ENCODE results near the gene MELK.
A peak's percentile ranks its signal among the peaks of the same experiment; 100 is the strongest.

Gene MELK

DNA sequence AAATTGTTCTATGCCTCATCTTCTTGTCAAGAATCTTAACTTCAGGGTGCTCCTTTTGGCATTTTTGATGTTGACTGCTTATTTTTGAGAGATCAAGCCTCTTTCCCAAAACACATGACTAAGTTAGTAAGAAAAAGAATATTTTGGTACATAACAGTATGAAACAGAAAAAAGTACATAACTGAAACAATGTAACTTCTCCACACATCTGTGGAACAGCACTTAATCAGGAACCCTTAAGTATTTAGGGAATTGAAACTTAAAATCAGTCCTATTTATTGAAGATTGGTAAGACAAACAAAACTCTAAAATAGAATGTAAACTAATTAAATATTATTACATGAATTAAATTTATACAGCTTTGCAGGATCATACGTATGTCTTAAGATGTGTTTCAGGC is 103.4 kb downstream of the MELK start:
- DNase-seq (ENCODE audit: low read depth, low spot score), result no peak

DNA sequence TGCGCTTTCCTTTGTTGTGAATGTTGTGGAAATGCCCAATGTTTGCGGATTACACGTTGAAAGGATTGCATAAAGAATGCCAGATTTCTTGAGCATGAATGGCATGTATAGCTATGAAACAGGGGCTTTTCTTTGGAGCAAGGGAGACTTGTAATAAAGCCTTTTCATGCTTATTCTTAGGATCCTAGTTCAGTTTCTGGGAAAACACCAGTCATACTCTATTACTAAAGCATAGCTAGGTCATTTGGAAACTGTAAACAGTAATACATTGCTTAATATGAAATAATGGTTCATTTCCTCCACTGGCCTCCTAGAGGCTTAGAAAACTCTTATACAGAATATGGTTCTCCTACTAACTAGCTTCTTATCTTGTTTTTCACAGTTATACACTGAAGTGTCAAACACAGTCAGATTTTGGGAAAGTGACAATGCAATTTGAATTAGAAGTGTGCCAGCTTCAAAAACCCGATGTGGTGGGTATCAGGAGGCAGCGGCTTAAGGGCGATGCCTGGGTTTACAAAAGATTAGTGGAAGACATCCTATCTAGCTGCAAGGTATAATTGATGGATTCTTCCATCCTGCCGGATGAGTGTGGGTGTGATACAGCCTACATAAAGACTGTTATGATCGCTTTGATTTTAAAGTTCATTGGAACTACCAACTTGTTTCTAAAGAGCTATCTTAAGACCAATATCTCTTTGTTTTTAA is 104.2 kb downstream of the MELK start:
- DNase-seq (ENCODE audit: low read depth, low spot score), result no peak

DNA sequence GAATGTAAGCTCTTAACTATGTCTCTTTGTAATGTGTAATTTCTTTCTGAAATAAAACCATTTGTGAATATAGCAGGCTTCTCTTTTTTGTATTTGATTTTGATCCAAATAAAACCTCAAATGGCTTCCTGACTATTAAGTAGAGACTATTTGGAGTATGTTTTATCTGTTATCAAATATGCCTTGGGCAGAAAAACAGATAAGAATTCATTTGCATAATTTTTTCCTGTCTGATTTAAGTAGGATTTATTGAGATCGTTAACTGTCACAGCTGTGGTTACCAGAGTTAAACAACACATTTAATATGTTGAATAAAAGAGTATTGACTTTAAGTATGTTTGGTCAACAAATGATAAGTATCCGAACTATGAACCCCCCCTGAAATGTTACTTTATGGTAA is 104.9 kb downstream of the MELK start:
- no peak for DNase-seq (ENCODE audit: low read depth, low spot score)

DNA sequence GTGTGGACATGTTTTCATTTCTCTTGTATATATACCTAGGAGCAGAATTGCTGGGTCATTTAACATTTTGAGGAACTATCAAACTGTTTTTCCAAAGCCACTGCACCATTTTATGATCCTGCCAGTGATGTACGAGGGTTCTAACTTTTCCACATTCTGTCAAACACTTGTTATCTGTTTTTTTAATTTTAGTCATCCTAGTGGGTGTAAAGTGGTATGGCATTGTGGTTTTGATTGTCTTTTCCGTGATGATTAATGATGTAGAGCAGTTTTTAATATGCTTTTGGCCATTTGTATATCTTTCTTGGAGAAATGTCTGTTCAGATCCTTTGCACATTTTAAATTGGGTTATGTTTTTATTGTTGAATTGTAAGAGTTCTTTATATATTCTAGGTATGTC is 107.0 kb downstream of the MELK start:
- no peak for DNase-seq (ENCODE audit: low read depth, low spot score)

DNA sequence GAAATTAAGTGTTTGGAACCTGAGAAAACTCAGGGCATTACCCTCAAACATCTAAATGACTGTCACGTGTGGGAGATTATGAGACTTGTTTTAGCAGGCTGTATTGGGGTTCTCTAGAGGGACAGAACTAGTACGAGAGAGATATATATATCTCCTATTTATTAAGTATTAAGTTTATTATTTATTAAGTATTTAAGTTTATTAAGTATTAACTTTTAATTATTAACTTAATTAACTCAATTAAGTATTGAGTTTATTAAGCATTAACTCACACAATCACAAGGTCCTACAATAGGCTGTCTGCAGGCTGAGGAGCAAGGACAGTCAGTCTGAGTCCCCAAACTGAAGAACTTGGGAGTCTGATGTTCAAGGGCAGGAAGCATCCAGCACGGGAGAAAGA is 113.8 kb downstream of the MELK start:
- no peak for DNase-seq (ENCODE audit: low read depth, low spot score)

DNA sequence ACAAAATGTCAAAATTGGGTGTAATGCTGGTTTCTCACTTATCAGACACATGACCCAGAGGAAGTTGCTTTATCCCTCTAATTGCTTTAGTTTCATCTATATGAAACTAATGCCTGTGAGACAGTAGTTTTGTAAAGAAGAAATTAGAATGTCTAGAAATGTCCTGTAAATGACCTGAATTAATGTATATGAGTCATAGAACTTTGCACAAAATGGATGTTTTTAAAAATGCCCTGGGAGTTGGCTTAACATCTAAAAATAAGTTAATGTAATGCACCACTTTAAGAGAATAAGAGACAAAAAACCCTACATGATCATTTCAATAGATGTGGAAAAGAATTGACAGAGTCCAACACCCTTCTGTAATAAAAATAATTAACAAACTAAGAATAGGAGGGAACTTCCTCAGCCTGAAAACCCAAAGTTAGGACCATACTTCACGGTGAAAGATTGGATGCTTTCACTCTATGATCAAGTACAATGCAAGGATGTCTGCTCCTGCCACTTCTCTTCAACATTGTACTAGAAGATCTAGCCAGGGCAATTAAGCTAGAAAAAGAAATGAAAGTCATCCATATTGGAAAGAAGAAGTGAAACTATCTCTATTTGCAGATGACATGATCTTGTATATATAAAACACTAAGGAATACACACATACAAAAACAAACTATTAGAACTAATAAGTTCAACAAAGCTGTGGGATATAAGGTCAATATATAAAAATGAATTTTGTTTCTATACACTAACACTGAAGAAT is 117.9 kb downstream of the MELK start:
- no peak for DNase-seq (ENCODE audit: low read depth, low spot score)

DNA sequence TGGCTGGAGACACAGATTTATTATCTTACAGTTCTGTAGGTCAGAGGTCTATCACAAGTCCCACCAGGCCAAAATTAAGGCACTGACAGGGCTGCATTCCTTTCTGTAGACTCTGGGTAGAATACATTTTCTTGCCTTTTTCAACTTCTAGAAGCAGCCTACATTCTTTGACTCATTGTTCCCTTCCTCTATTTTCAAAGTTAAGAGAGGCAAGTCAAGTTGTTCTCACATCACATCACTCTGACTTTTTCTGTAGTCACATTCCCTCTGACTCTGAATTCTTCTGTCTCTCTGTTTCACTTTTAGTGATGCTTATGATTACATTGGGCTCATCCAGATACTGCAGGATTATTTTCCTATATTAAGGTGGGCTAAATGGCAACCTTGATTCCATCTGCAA is 119.0 kb downstream of the MELK start:
- DNase-seq (ENCODE audit: low read depth, low spot score), result no peak

DNA sequence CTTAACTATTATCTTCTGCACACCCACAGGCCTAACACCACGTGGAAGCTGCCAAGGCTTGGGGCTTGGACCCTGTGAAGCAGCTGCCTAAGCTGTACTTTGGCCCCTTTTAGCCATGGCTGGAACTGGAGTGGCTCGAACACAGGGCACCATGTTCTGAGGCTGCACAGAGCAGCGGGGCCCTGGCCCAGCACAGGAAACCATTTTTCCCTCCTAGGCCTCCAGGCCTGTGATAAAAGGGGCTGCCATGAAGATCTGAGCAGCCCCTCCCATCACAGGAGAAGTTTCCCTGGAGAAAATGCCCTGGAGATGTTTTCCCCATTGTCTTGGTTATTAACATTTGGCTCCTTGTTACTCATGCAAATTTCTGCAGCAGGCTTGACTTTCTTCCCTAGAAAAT is 126.3 kb downstream of the MELK start:
- DNase-seq (ENCODE audit: low read depth, low spot score), result no peak

DNA sequence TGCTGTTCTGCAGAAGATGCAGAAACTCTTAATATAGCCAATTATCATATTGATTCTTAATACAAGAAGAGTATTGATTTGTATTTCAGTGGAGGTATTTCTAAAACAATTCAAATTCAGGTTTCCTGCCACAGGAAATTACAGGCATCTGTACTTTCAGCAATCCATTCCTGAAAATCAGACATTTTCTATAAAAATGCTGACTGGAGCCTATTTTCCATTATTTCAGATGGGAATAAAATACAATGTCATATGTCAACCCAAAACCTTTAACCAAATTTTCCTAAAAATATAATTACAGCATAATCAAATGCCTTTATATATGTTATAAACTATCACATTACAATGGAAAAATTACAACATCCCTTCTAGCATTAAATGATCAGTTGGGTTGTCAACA is 131.5 kb downstream of the MELK start:
- no peak for DNase-seq (ENCODE audit: low read depth, low spot score)

DNA sequence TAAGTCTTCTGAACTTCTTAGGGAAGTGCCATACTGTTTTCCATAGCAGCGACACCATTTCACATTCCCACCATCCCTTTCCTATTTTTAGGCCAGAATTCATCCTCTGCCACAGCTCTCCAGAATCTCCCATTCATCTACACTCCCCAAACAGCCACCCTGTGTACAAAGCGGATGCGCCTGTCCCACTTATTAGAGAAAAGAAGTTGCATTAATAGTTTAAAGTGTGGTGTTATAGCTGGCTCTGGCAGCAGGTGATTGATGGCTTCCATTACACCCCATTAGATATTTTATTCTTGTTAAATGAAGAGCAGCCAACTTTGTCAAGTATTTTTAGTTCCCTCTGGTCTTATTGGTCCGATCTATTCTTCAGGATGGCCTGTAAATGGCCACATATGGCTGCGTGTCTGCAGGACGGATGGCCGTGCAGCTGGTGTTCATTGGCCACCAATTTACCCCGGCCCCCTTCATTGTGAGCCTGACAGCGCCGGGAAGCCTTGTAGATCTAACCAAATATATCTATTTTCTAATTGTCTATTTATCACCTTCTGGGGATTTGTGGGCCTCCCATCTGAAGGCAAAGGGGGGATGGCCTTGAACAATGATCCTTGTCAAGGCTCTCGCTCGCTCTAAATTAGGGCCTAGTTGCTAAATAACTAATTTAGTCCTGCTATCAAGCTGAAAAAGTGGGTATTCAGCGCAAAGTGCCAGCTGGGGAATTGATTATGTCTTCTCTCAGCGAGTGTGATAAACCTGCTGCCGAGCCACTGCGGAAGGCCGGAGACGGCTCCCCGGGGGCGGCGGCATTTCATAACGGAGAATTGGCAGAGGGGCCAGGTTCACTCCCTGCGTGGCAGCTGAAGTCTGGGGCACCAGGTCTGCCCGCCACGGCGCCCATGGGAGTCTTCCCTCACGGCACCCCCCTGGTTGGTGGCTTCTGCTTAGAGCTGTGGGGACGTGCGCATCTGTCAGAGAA is 141.1 kb downstream of the MELK start:
- DNase-seq (ENCODE audit: low read depth, low spot score), result no peak

DNA sequence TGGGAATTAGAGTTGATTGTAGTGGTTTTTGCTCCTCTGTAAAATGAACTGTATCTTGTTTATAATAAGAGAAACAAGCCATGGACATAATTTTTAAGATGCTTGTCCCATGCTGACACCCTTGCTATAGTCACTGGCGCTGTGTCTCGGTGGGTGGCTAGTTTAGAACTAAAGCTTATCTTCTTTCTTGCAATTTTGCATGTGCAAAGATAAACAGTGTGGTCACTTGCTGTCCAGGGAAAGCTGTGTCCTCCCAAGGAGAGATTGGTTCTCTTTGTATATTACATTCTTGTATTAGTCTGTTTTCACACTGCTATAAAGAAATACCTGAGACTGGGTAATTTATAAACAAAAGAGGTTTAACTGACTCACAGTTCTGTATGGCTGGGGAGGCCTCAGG is 143.8 kb downstream of the MELK start:
- DNase-seq (ENCODE audit: low read depth, low spot score), result no peak

DNA sequence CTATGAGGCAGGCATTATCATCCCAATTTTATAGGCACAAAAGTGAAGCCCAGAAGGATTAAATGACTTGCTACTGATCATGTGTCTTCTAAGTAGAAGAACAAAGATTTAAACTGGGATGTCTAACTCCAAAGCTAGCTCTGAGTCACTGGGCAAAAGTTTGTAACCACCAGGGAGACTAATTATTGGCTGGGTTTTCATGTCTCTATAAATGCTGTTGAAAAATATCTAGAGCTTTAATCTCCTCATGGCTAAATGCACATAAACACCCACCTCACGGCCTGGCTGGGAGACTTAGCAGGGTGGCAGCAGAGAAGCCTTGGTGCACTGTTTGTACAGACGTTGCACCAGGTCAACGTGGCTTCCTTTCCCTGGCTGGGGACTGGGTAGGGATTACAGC is 144.6 kb downstream of the MELK start:
- no peak for DNase-seq (ENCODE audit: low read depth, low spot score)

DNA sequence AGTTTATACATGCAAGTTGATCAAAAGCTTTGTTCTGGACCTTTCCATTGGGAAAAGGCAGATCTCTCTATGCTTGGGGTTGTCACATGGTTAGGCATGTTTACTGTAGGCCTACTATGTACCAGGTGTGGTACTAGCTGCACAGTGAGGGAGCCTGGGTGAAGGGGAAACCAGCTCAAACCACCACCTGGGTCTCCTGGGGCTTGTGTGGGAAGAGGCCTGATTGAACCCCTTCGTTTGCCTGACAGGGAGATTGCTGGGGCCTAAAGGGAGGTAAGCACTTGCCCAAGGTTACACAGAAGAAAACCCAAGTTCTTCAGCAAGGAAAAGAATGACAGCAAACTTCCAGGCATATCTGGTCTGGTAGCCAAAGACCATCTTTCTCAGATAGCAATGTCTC is 145.9 kb downstream of the MELK start:
- DNase-seq (ENCODE audit: low read depth, low spot score), result no peak

DNA sequence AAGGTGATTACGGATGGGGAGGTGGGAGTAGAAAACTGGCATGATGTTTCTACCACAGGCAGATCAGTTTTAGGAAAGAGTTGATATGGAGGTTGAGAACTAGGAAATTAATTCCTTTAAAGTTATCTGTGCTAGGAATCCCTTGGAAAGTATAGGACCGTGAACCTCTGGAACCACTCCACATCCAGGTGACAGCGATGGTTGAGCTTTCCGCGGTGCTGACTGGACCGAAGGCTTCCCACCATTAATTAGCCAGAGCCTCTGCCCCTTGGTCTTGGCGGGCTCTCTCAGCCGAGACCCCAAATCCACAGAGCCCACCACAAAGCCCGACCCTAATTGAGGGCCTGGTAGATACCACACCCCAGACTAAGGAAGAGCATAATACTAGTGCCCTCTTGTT is 147.3 kb downstream of the MELK start:
- DNase-seq (ENCODE audit: low read depth, low spot score), result no peak

DNA sequence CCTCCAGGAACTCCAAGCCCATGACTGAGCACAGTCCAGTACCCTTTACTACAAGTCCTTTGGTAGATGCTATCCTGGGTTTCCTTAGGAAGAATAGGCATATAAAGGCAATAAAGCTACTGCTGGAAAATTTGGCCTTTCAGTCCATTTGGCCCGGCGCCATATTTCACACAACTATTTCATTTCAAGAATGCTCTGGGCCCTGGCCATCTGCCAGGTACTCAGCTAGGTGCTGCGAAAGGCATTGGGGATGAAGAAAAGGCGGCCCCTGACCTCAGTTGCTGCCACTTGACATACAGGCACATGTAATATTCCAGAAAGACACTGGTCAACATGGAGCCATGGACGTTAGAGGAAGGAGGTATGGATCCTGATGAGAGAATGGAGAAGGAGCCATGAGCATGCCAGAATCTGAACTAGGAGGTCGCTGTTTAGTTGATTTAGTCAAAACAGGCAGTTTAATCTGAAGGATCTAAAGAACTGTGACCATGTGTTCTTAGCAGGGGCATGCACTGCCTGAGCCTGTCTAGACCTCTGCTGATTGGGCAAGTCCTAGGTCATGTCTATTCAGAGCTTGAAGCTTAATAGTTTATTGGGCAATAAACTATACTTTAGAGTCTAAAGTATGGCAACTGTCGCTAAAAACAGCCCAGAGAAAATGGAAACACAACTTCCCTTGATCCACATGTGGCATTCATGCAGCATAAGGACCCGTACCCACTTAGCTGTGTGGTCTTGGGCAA is 149.3 kb downstream of the MELK start:
- no peak for DNase-seq (ENCODE audit: low read depth, low spot score)

DNA sequence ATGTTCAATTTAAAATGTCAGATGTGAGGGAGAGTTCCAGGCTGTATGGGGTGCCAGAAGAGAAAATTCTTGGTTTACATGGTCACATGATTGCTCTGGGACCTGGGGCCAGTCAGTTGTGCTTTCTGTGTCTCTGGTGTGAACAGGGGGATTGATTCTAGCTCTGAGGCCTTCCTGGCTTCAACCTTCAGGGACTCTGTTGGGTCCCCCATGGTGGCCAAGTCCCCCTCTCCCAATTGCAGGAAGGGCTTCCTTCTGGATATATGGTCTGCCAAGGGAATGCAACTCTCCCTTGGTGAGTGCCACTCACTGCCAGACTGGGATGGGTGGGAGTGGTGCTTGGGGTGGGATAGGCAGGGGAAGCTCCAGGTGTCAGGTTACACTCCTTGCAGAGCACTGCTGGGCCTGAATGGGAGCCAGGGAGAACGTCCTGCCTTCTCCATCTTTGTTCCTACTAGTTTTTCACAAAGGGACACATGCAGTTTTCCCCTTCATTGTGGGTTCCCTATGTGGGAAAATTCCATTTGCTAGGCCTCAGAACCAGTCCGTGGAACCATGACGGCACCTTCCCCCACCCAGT is 153.2 kb downstream of the MELK start:
- DNase-seq (ENCODE audit: low read depth, low spot score), result peak; percentile 50
